Upper lobe of right lung (tissue), 1 donor: Measurements from ENCODE around the gene JPT2. TPM values are rescaled to one million over a fixed set of nuclear protein-coding genes. Genes with fewer than 3 reads are reported as not detected.

Experiments
- ATAC-seq: fragments of 200-7000 bp; cut with Tn5 transposase; one replicate; pipeline ENCODE4 v1.9.1; 2020; ENCODE audit warnings: mild to moderate bottlenecking, moderate library complexity
- DNase-seq: peaks from one replicate; pipeline ENCODE4 v3.0.0-alpha.2; 2020
- H3K27ac ChIP-seq: fragments of 200-600 bp; one replicate; pipeline ENCODE4 v1.8.0; 2022
- H3K27me3 ChIP-seq: fragments of 200-600 bp; one replicate; pipeline ENCODE4 v1.8.0; 2022; ENCODE audit warnings: mild to moderate bottlenecking
- H3K36me3 ChIP-seq: fragments of 200-600 bp; one replicate; pipeline ENCODE4 v1.8.0; 2022
- H3K4me1 ChIP-seq: fragments of 200-600 bp; one replicate; pipeline ENCODE4 v1.8.0; 2022
- H3K4me3 ChIP-seq: fragments of 200-600 bp; one replicate; pipeline ENCODE4 v1.8.0; 2022; ENCODE audit warnings: mild to moderate bottlenecking
- H3K9me3 ChIP-seq: fragments of 200-600 bp; one replicate; pipeline ENCODE4 v1.8.0; 2022
- intact Hi-C: fragments of 100-400 bp; cut with DNase I; formaldehyde crosslinking; loops from one replicate; pipeline ENCODE4 v1.11.0; 2022
- total RNA-seq: library from RNA; stranded (reverse); fragmentation: NEBNext Ultra II Directional; extraction: Animal tissue kit (Norgen Biotek cat#: 25700); gene quantifications from one replicate; pipeline ENCODE4 v1.2.1, GENCODE V29; 2021
- TF ChIP-seq, protein P1 (sequence below): fragments of 200-600 bp; IDR thresholded peaks from one replicate; pipeline ENCODE4 v1.8.0; 2022; ENCODE audit warnings: antibody characterized with exemption
- donor health status: DM: no; HTN: yes; CAD: no; lungs with severe emphysema.

JPT2 gene
- total RNA-seq, 1 donor from 2014 or later = 44.8 TPM

- Histone ChIP-seq H3K4me3 (no peak overlapping the region), H3K4me1 (peaks cover 4% of the 10 kb centered on the region), H3K36me3 (peaks cover 83% of the 10 kb centered on the region), H3K9me3 (no peaks in the 10 kb centered on the region), H3K27ac (no peak overlapping the region), H3K27me3 (no peaks in the 10 kb centered on the region)
- no peak for DNase-seq
- TF ChIP-seq, protein P1, sequence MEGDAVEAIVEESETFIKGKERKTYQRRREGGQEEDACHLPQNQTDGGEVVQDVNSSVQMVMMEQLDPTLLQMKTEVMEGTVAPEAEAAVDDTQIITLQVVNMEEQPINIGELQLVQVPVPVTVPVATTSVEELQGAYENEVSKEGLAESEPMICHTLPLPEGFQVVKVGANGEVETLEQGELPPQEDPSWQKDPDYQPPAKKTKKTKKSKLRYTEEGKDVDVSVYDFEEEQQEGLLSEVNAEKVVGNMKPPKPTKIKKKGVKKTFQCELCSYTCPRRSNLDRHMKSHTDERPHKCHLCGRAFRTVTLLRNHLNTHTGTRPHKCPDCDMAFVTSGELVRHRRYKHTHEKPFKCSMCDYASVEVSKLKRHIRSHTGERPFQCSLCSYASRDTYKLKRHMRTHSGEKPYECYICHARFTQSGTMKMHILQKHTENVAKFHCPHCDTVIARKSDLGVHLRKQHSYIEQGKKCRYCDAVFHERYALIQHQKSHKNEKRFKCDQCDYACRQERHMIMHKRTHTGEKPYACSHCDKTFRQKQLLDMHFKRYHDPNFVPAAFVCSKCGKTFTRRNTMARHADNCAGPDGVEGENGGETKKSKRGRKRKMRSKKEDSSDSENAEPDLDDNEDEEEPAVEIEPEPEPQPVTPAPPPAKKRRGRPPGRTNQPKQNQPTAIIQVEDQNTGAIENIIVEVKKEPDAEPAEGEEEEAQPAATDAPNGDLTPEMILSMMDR = no peak
- intact Hi-C loops = no loop called here
- no peak for ATAC-seq
Observed at GRCh38 chr16:1639860-1640259, 38.2 kb upstream of the JPT2 start.

GRCh38 chr16:1640261-1640941, 37.7 kb upstream of the JPT2 start:
- no peaks in the 10 kb centered on the region for H3K27me3 ChIP-seq
- TF ChIP-seq, protein P1 = no peak
- H3K27ac ChIP-seq = peak overlapping the region; percentile 47
- peaks cover 78% of the 10 kb centered on the region for H3K36me3 ChIP-seq
- intact Hi-C loops = no loop called here
- DNase-seq (no peak), ATAC-seq (peak; percentile 21)
- peaks cover 4% of the 10 kb centered on the region for H3K4me1 ChIP-seq
- no peak overlapping the region for H3K4me3 ChIP-seq
- no peaks in the 10 kb centered on the region for H3K9me3 ChIP-seq

DNA sequence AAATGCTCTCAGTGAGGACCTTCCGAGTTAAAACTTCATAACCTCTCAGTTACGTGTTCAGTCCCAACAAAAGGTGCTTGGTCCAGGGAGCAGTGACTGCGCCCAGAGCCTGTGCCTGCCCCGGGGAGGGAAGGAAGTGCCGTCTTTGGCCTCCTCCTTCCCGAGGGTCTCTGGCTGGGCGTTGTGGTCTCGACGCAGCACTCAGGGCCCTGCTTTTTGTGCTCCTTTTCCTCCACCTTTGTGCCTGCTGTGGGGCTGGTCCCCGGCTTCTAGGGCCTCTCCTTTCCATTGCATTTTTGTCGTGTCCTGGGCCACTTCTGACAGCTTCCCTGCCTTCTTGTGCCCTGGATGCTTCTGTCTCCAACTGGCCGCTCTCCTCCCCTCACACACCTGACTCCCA, 36.8 kb upstream of the JPT2 start:
- TF ChIP-seq, protein P1 = no peak
- no peak for DNase-seq
- Histone ChIP-seq H3K9me3 (no peaks in the 10 kb centered on the region), H3K27me3 (no peaks in the 10 kb centered on the region), H3K4me3 (no peak overlapping the region), H3K36me3 (peaks cover 76% of the 10 kb centered on the region), H3K27ac (no peak overlapping the region), H3K4me1 (peaks cover 4% of the 10 kb centered on the region)
- intact Hi-C loops = no loop called here
- ATAC-seq = no peak

DNA sequence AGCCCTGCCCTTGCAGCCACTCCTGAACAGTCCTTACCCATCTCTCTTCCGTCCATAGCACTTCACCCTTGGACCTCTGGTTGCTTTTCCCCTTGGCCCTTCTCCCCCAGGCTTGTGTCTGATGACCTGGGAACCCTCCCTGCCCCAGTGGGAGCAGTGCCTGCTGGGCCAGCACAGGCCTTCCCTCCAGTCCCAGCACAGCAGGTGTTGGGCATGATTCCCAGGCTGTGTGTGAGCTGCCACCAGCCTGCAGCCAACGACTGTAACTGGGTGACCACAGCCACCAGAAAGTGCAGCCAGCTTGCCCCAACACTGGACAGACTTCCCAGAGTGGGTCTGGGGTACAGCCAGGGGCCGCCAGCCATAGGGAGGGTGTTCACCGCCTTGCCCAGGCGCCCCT, 35.9 kb upstream of the JPT2 start:
- no peaks in the 10 kb centered on the region for H3K27me3 ChIP-seq
- H3K4me3 ChIP-seq = no peak overlapping the region
- no peak overlapping the region for H3K27ac ChIP-seq
- TF ChIP-seq, protein P1 = no peak
- ATAC-seq (no peak), DNase-seq (no peak)
- H3K9me3 ChIP-seq = no peaks in the 10 kb centered on the region
- intact Hi-C loops = no loop called here
- peaks cover 4% of the 10 kb centered on the region for H3K4me1 ChIP-seq
- peaks cover 85% of the 10 kb centered on the region for H3K36me3 ChIP-seq

- intact Hi-C loops = no loop called here
- no peaks in the 10 kb centered on the region for H3K9me3 ChIP-seq
- H3K36me3 ChIP-seq = peaks cover 85% of the 10 kb centered on the region
- H3K4me1 ChIP-seq = peaks cover 4% of the 10 kb centered on the region
- no peak overlapping the region for H3K27ac ChIP-seq
- ATAC-seq (no peak), DNase-seq (no peak)
- no peaks in the 10 kb centered on the region for H3K27me3 ChIP-seq
- no peak overlapping the region for H3K4me3 ChIP-seq
- TF ChIP-seq, protein P1 = no peak
Observed at GRCh38 chr16:1642753-1643152, 35.3 kb upstream of the JPT2 start.

GRCh38 chr16:1643521-1643920, 34.6 kb upstream of the JPT2 start:
- H3K4me1 ChIP-seq = peaks cover 4% of the 10 kb centered on the region

More at GRCh38 chr16:1643521-1643920, 34.6 kb upstream of the JPT2 start:
- peaks cover 79% of the 10 kb centered on the region for H3K36me3 ChIP-seq
- ATAC-seq (no peak), DNase-seq (no peak)
- no peak overlapping the region for H3K4me3 ChIP-seq
- TF ChIP-seq, protein P1 = no peak
- H3K27me3 ChIP-seq = no peaks in the 10 kb centered on the region
- H3K9me3 ChIP-seq = no peaks in the 10 kb centered on the region
- intact Hi-C loops = no loop called here
- H3K27ac ChIP-seq = no peak overlapping the region
